Measurements from ENCODE around the gene SAMD8. TPM values are rescaled to one million over a fixed set of nuclear protein-coding genes. Genes with fewer than 3 reads are reported as not detected.
"Not testable (repeated sequence)": the region's sequence is repeated elsewhere in the genome, so short reads cannot be mapped to it uniquely, and the experiment has no call there.

SAMD8 gene
- total and polyA plus RNA-seq, 7 donors, result 2.1 to 37.5 (median 25.0) TPM

GRCh38 chr10:75105576-75106197 is 5.8 kb upstream of the SAMD8 start:
- DNase-seq, result peak; percentile 59
- TF ChIP-seq EP300 (IDR thresholded peaks at IDR 0.05), result no peak
- Histone ChIP-seq H3K27me3 (no peaks in the 10 kb centered on the region), H3K36me3 (no peaks in the 10 kb centered on the region), H3K4me1 (peaks cover 0 to 5% (median 2%) of the 10 kb centered on the region in 4 donors), H3K27ac (no peak overlapping the region), H3K4me3 (no peak overlapping the region), H3K9me3 (no peaks in the 10 kb centered on the region)
- 93 to 94% methylated on average over 16 of the region's 16 CpGs for WGBS, 2 donors
- intact Hi-C loops (cut with DNase I), result no loop called here

- DNase-seq, result peak; percentile 35
- 81 to 87% methylated on average over 8 of the region's 8 CpGs for WGBS, 2 donors
Measured at GRCh38 chr10:75106242-75106641, 5.2 kb upstream of the SAMD8 start.

GRCh38 chr10:75106891-75107290 is 4.6 kb upstream of the SAMD8 start:
- peak; percentile 25 for DNase-seq
- H3K4me1 ChIP-seq; H3K27me3 ChIP-seq; H3K9me3 ChIP-seq; H3K4me3 ChIP-seq; H3K36me3 ChIP-seq; H3K27ac ChIP-seq; intact Hi-C loops (cut with DNase I): not testable (repeated sequence)
- WGBS, 2 donors, result 94 to 96% methylated on average over 9 of the region's 9 CpGs

More at GRCh38 chr10:75106242-75106641, 5.2 kb upstream of the SAMD8 start:
- TF ChIP-seq POLR2AphosphoS5 (IDR thresholded peaks at IDR 0.05) (no peak), POLR2A (IDR thresholded peaks at IDR 0.05) (no peak), EP300 (IDR thresholded peaks at IDR 0.05) (no peak), CTCF (IDR thresholded peaks at IDR 0.05) (no peak)
- intact Hi-C loops (cut with DNase I), result no loop called here
- Histone ChIP-seq H3K9me3 (no peaks in the 10 kb centered on the region), H3K4me1 (peaks cover 0 to 8% (median 3%) of the 10 kb centered on the region in 4 donors), H3K27ac (no peak overlapping the region), H3K27me3 (no peaks in the 10 kb centered on the region), H3K36me3 (no peaks in the 10 kb centered on the region), H3K4me3 (no peak overlapping the region)

- TF ChIP-seq POLR2A (IDR thresholded peaks at IDR 0.05), result no peak
- no peak for TF ChIP-seq EP300 (IDR thresholded peaks at IDR 0.05)
- Histone ChIP-seq H3K4me1 (peaks cover 0 to 16% (median 9%) of the 10 kb centered on the region in 4 donors), H3K9me3 (no peaks in the 10 kb centered on the region), H3K27ac (no peak overlapping the region), H3K4me3 (no peak overlapping the region), H3K27me3 (no peaks in the 10 kb centered on the region), H3K36me3 (no peaks in the 10 kb centered on the region)
- DNase-seq, result peak; percentile 55
- WGBS, 2 donors, result 84 to 90% methylated on average over 25 of the region's 25 CpGs
- intact Hi-C loops (cut with DNase I), result no loop called here
Measured at GRCh38 chr10:75107756-75108683, 3.4 kb upstream of the SAMD8 start.

GRCh38 chr10:75108684-75109458 is 2.6 kb upstream of the SAMD8 start:
- intact Hi-C loops (cut with DNase I), result no loop called here
- Histone ChIP-seq H3K4me1 (peaks cover 0 to 22% (median 16%) of the 10 kb centered on the region in 4 donors), H3K9me3 (no peaks in the 10 kb centered on the region), H3K36me3 (no peaks in the 10 kb centered on the region), H3K27me3 (no peaks in the 10 kb centered on the region), H3K4me3 (no peak overlapping the region), H3K27ac (no peak overlapping the region)
- 48 to 77% methylated on average over 10 of the region's 10 CpGs for WGBS, 2 donors
- TF ChIP-seq CTCF (IDR thresholded peaks at IDR 0.05), result peak; percentile 7 to 31 (median 24)
- no peak for TF ChIP-seq POLR2AphosphoS5 (IDR thresholded peaks at IDR 0.05)
- TF ChIP-seq POLR2A (IDR thresholded peaks at IDR 0.05), result no peak
- TF ChIP-seq EP300 (IDR thresholded peaks at IDR 0.05), result no peak
- no peak for DNase-seq

GRCh38 chr10:75109459-75109778 is 2.0 kb upstream of the SAMD8 start:
- Histone ChIP-seq H3K4me3 (no peak overlapping the region), H3K36me3 (no peaks in the 10 kb centered on the region), H3K27ac (no peak overlapping the region), H3K4me1 (peaks cover 0 to 22% (median 21%) of the 10 kb centered on the region in 4 donors), H3K27me3 (no peaks in the 10 kb centered on the region), H3K9me3 (no peaks in the 10 kb centered on the region)
- no peak for DNase-seq
- no peak for TF ChIP-seq POLR2A (IDR thresholded peaks at IDR 0.05)
- TF ChIP-seq EP300 (IDR thresholded peaks at IDR 0.05), result no peak
- no peak for TF ChIP-seq CTCF (IDR thresholded peaks at IDR 0.05)
- TF ChIP-seq POLR2AphosphoS5 (IDR thresholded peaks at IDR 0.05), result no peak
- intact Hi-C loops (cut with DNase I), result no loop called here
- WGBS, 2 donors, result 93 to 97% methylated on average over 1 of the region's 1 CpG

Data from sigmoid colon (tissue), 7 donors.